Fibroblast of gingiva (primary cell): ENCODE measurements around the gene LTBP4.
"Not testable (repeated sequence)": the region's sequence is repeated elsewhere in the genome, so short reads cannot be mapped to it uniquely, and the experiment has no call there.

Experiments used
- DNase-seq: peaks from one replicate; pipeline ENCODE4 v3.0.0-alpha.2; 2011; ENCODE audit warnings: low read depth

Gene LTBP4

DNA sequence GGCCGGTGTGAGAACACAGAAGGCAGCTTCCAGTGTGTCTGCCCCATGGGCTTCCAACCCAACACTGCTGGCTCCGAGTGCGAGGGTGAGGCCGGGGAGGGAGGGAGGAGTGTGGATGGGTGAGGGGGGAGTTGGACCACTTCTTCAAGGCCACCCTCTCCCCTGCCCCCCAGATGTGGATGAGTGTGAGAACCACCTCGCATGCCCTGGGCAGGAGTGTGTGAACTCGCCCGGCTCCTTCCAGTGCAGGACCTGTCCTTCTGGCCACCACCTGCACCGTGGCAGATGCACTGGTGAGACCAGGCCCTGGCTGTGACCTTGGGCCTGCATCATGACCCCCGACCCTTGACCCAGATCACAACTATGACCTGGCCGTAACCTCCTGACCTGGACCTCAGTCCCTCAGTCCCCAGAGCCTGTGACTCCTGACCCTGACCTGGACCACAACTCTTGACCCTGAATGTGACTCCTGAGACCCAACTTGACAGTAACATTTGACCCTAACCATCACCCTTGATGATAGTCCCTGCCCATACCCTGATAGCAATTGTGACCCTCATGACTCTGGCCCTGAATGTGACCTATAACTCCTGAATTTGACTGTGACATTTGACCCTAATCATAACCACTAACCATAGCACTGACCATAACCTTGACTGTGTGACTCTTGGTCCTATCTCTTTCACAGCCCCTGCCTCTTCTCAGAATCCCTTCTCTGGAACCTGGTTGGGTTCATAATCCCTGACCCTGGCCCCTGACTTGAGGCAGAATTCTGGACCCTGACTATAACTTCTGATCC, 10.9 kb downstream of the LTBP4 start:
- no peak for DNase-seq

- no peak for DNase-seq
Observed at GRCh38 chr19:40612831-40613689, 11.9 kb downstream of the LTBP4 start.

DNA sequence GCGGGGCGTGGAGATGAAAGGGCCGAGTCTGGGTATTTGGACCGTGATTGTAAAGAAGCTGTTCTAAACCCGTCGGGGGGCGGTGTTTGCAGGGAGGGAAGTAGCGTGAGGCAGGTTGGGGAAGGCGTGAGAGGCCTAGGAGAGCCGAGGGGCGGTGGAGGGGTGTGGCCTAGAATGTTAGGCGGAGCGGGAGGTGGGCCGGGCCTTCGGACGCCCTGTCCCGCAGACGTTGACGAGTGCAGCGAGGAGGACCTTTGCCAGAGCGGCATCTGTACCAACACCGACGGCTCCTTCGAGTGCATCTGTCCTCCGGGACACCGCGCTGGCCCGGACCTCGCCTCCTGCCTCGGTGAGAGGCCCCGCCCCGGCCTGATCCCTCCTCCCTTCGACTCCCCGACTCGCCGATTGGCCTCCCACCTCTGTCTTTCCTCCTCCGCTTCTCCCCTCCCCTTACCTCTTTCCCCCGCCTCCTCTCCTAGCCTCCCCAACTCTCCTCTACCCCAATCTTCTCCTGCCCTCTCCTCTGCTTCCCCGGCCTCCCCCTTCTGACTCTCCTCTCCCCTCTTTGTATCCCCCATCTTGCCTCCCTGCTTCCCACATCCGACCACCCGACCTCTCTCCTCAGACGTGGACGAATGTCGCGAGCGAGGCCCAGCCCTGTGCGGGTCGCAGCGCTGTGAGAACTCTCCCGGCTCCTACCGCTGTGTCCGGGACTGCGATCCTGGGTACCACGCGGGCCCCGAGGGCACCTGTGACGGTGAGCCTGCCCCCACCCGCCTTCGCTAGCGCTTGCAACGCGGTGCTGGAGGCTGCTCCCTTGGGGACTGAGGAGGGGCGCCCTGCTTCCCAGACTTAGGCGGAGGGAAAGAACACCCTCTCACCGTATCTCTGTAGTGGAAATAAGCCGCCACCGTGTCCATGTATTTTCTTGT, 12.8 kb downstream of the LTBP4 start:
- DNase-seq, result peak; percentile 93

DNA sequence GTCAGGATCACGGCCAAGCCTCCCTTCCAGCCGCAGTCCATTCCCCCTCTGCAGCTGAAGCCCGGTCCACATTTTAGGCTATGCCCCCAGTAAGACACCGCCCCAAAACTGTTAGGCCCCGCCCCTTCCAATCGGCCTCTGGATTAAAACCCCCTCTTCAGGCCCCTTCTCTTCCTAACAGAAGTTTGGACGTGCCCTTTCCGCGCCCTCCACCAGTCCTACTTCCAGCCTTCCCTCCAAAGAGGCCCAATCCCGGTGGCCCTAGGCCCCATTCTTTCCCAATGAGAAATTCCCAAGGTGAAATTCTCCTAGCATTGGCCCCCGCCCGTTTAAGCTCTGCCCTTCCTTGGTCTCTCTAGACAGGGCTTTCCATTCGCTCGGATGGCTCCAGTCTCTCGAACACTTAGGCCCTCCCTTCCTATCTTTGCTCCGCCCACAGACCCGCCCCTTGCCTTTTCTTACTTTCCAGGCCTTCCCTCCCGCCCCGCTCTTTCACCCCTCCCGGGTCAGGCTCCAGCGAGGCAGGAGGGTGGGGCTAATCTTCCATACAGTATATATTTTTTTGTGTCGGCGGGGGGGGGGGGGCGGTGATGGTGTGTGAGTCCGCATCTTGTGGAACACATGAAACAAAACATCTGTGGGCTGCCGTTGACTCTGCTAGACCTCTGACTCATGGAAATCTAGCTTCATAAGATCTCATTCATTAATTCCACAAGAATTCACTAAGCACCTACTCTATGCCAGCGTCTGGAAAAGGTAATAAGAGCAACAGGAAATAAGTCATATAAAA, 13.6 kb downstream of the LTBP4 start:
- DNase-seq, result peak; percentile 96

DNA sequence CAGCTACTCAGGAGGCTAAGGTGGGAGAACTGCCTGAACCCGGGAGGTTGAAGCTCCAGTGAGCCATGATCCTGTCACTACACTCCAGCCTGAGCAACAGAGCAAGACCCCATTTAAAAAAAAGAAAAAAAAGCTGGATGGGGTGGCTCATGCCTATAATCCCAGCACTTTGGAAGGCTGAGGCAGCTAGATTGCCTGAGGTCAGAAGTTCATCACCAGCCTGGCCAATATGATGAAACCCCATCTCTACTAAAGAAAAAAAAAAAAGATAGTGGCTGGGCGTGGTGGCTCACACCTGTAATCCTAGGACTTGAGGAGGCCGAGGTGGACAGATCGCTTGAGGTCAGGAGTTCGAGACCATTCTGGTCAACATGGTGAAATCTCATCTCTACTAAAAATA, 15.0 kb downstream of the LTBP4 start:
- no peak for DNase-seq

GRCh38 chr19:40616941-40617340, 15.8 kb downstream of the LTBP4 start:
- no peak for DNase-seq

DNA sequence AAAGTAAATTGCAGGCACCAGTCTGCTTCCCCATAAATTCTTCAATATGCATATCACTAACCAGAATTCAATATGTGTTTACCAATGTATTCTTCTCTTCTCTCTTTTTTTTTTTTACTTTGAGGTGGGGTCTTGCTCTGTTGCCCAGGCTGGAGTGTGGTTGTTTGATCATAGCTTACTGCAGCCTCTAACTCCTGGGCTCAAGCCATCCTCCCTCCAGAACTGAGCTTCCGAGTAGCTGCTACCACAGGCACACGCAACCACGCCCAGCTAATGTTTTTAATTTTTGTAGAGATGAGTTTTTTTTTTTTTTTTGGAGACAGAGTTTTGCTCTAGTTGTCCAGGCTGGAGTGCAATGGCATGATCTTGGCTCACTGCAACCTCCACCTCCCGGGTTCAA, 16.8 kb downstream of the LTBP4 start:
- DNase-seq, result no peak

GRCh38 chr19:40619333-40620160, 18.4 kb downstream of the LTBP4 start:
- no peak for DNase-seq

DNA sequence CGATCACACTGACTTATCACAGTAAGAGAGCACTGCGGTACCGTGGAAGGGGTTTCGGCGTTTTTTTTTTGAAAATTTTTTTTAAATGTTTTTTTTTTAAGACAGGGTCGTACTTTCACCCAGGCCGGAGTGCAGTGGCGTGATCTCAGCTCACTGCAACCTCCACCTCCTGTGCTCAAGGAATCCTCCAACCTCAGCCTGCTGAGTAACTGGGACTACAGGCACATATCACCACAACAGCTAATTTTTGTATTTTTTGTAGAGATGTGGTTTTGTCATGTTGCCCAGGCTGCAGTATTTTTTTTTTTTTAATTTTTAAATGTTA, 19.0 kb downstream of the LTBP4 start:
- DNase-seq, result no peak

DNA sequence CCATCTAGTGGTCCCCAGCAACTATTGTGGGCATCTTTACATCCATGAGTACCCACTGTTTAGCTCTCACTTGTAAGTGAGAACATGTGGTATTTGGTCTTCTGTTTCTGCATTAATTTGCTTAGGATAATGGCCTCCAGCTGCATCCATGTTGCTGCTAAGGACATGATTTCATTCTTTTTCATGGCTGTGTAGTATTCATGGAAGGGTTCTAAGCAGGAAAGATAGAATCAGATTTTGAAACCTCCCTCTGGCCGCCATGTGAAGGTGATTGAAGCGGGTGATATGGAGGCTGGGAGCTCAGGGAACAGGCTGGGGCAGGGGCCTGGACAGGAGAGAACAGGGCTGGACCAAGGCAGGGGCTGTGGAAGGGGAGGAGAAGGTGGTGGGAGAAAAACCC, 20.1 kb downstream of the LTBP4 start:
- no peak for DNase-seq

GRCh38 chr19:40621966-40622772, 21.0 kb downstream of the LTBP4 start:
- DNase-seq, result no peak

GRCh38 chr19:40622773-40623075, 21.6 kb downstream of the LTBP4 start:
- no peak for DNase-seq

DNA sequence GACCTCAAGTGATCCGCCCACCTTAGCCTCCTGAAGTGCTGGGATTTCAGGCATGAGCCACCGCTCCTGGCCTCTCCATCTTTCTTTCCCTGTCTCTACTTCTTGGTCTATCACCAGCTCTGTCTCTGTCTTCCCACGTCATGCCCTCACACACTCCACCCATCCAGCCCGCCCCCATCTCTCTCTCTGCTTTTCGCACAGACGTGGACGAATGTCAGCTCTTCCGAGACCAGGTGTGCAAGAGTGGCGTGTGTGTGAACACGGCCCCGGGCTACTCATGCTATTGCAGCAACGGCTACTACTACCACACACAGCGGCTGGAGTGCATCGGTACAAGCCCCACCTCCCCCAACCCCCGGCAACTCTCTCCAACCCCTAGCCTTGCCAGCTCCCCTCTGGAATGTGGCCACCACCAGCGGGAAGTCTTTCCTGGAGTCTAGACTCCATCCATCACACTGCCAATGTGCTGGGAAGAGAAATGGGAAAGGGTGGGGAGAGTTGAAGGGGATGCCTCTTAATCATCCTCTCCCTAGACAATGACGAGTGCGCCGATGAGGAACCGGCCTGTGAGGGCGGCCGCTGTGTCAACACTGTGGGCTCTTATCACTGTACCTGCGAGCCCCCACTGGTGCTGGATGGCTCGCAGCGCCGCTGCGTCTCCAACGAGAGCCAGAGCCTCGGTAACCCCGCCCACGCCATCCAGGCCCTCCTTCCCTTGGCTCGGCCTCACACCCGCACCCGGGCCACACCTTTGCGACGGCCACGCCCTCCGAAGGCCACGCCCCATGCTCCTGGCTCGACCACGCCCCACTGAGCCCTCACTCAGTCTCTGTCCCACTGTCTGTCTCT, 22.5 kb downstream of the LTBP4 start:
- DNase-seq, result no peak

GRCh38 chr19:40624369-40625153, 23.4 kb downstream of the LTBP4 start:
- DNase-seq, result not testable (repeated sequence)

DNA sequence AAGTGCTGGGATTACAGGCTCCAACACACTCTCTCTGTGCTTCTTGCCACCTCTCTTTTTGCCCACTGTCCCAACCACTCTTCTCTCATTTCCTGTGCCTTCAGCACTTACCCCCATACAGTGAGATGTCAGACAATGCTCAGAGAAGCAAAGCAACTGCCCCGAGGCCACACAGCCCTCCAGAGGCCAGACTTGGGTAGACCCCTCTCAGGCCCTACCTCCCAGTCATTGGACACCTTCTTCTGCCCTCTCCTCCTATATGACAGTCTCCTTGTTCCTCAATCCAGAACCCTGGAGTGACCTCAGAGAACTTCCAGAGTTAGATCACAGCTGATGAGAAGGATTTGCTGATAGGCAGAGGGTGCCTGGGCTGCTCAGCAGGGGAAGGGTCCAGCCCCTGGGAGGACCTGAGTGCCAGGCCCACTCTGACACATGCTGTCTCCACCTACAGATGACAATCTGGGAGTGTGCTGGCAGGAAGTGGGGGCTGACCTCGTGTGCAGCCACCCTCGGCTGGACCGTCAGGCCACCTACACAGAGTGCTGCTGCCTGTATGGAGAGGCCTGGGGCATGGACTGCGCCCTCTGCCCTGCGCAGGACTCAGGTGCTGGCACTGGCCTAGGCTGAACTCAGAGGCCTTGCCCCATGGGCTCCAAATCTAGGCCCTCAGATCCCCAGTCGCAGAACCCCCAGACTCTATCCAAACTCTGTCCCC, 24.4 kb downstream of the LTBP4 start:
- DNase-seq, result no peak

GRCh38 chr19:40626918-40627317, 25.7 kb downstream of the LTBP4 start:
- no peak for DNase-seq

- DNase-seq, result no peak
Observed at GRCh38 chr19:40627486-40628279, 26.5 kb downstream of the LTBP4 start.
